TTC549 (cell line): ENCODE results near the gene E2F3.

ENCODE experiments used
- FAIRE-seq: peaks from 2 replicates; lab custom pipeline; 2012; peaks lifted over from hg19 to GRCh38; lab: Jason Lieb, UNC

The E2F3 gene

GRCh38 chr6:20402342-20403069, 827 bp downstream of the E2F3 start:
- no peak for FAIRE-seq

- no peak for FAIRE-seq
Measured at GRCh38 chr6:20403070-20403765, 1.5 kb downstream of the E2F3 start.

- FAIRE-seq = no peak
Measured at GRCh38 chr6:20403766-20404640, 2.3 kb downstream of the E2F3 start.

GRCh38 chr6:20404641-20405032, 3.0 kb downstream of the E2F3 start:
- FAIRE-seq = no peak

- no peak for FAIRE-seq
Measured at GRCh38 chr6:20408851-20409250, 7.2 kb downstream of the E2F3 start.

GRCh38 chr6:20409427-20409971, 7.8 kb downstream of the E2F3 start:
- no peak for FAIRE-seq

- no peak for FAIRE-seq
Measured at GRCh38 chr6:20411544-20411943, 9.9 kb downstream of the E2F3 start.

- no peak for FAIRE-seq
Measured at GRCh38 chr6:20411953-20412681, 10.4 kb downstream of the E2F3 start.

- no peak for FAIRE-seq
Measured at GRCh38 chr6:20412682-20413073, 11.0 kb downstream of the E2F3 start.

- FAIRE-seq = no peak
Measured at GRCh38 chr6:20413826-20414225, 12.1 kb downstream of the E2F3 start.

- no peak for FAIRE-seq
Measured at GRCh38 chr6:20414711-20415110, 13.0 kb downstream of the E2F3 start.

GRCh38 chr6:20415304-20415703, 13.6 kb downstream of the E2F3 start:
- FAIRE-seq = no peak

- FAIRE-seq = no peak
Measured at GRCh38 chr6:20415712-20416454, 14.2 kb downstream of the E2F3 start.

- FAIRE-seq = no peak
Measured at GRCh38 chr6:20416567-20417345, 15.1 kb downstream of the E2F3 start.

GRCh38 chr6:20417819-20418218, 16.1 kb downstream of the E2F3 start:
- no peak for FAIRE-seq

- no peak for FAIRE-seq
Measured at GRCh38 chr6:20426177-20427082, 24.8 kb downstream of the E2F3 start.

GRCh38 chr6:20427856-20428255, 26.2 kb downstream of the E2F3 start:
- FAIRE-seq = no peak

GRCh38 chr6:20432692-20433091, 31.0 kb downstream of the E2F3 start:
- FAIRE-seq = no peak

GRCh38 chr6:20433321-20433720, 31.6 kb downstream of the E2F3 start:
- FAIRE-seq = no peak
